Measurements from ENCODE around the gene SBF2.
"Not testable (repeated sequence)": the region's sequence is repeated elsewhere in the genome, so short reads cannot be mapped to it uniquely, and the experiment has no call there.

SBF2 gene

DNA sequence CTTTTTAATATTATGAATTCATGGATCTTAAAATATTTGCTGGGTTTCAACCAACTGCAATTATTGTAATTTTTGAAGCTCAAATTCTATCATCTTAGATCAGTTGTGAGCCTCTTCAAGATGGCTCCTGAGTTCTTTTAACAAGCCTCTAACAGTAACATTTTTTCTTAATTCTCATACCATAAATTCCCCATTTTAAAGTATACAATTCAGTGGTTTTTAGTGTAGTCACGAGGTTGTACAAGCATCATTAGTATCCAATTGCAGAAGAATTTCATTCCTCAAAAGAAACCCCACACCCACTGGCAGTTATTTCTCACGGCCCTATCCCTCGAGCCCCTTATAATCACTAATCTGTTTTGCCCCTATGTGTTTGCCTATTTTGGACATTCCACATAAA lies 270.8 kb downstream of the SBF2 start:
- no peak for DNase-seq

DNA sequence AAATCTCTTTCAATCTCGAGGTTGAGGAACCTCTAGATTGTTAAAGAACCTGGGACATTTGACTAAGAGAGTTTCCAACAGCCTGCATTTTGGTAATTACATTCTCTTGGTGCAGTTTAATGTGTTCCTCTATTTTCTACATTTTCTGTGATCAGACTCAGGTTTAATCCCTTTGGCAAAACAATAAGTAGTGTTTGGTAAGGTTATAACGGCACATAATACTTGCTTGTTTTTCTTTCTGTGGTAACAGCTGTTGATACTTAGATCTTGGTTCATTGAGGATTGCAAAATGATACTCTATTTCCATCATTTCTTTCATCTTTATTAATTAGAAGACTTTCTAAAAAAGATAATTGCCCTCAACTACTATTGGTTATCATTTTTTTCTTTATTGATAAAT lies 271.3 kb downstream of the SBF2 start:
- no peak for DNase-seq

DNA sequence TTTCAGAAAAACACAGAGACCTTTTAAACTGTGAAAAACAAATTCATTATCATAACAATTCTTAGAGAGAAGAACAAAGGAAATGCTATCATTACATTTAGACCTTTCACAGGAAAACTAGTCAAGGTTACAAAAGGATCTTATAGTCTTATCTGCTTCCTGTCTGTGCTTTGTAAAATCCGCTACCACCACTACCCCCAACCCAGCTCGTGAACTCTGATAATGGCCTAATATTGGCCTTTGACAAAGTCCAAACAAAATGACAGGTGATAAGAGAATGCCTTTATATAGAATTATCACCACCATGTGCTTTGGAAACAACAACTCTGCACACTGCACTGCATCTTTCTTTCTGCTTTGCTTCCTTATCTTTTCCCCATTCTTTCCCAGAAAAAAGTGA lies 272.5 kb downstream of the SBF2 start:
- no peak for DNase-seq

- peak in 2 of 56 donors; percentile 5 to 6 for DNase-seq
Observed at GRCh38 chr11:10019906-10020682, 273.9 kb downstream of the SBF2 start.

- no peak for DNase-seq
Observed at GRCh38 chr11:10017911-10018310, 276.1 kb downstream of the SBF2 start.

DNA sequence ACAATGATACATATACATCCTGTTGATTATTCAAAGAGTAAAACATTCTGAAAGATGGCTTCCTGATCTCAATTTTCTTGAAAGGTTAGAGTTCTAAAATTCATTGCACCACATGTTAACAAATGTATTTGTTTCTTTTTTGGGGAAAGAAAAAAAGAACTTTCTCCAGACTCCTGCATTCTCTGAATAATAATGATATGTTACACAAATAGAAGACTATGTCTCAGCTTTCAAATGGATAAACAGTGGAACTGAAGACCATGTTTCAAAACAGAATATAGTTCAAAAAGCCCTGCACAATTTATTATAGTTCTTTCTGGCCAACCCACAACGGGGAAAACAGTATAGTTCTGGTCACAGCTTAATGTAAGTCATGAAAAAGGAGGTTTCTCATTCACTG lies 277.0 kb downstream of the SBF2 start:
- DNase-seq, result no peak

- no peak for DNase-seq
Observed at GRCh38 chr11:10012068-10012467, 282.0 kb downstream of the SBF2 start.

GRCh38 chr11:10005955-10006525 lies 288.0 kb downstream of the SBF2 start:
- no peak for DNase-seq

GRCh38 chr11:10004526-10005113 lies 289.4 kb downstream of the SBF2 start:
- DNase-seq, result no peak

GRCh38 chr11:10002221-10002620 lies 291.8 kb downstream of the SBF2 start:
- no peak for DNase-seq

GRCh38 chr11:9992306-9992705 lies 301.7 kb downstream of the SBF2 start:
- no peak for DNase-seq

DNA sequence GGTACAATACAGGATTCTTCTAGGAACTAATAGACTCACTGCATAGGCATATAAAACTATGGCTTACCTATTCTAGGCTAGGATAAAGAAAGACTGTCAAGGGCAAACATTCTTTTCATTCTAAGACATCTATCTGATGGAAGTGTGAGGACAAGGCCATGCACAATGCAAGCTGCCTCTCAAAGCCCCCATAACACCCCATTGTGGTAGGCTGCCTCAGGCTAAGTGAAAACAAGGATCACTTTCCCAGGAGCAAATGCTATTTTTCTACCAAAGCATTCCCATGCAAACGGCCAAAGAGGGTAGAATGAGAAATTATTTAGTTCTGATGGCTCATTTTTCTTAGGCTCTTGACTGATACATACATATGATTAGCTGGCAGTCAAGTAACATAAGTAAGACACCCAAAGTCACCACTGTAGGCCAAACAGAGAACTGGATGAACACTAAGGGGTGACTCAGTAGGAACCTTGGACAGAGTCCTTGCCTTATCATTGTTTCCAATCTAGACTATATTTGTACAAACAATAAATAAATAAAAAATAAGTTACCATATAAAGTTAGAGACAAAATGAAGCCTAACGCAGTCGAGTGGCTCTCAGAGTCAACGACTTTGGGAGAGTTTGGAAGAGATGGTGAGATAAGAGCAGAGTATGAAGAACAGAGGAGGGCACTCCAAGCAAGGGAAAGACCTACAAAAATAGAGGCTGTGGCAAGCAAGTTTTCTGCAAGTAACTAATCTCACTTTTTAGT lies 303.6 kb downstream of the SBF2 start:
- no peak for DNase-seq

- not testable (repeated sequence) for DNase-seq
Observed at GRCh38 chr11:9987303-9987702, 306.7 kb downstream of the SBF2 start.

DNA sequence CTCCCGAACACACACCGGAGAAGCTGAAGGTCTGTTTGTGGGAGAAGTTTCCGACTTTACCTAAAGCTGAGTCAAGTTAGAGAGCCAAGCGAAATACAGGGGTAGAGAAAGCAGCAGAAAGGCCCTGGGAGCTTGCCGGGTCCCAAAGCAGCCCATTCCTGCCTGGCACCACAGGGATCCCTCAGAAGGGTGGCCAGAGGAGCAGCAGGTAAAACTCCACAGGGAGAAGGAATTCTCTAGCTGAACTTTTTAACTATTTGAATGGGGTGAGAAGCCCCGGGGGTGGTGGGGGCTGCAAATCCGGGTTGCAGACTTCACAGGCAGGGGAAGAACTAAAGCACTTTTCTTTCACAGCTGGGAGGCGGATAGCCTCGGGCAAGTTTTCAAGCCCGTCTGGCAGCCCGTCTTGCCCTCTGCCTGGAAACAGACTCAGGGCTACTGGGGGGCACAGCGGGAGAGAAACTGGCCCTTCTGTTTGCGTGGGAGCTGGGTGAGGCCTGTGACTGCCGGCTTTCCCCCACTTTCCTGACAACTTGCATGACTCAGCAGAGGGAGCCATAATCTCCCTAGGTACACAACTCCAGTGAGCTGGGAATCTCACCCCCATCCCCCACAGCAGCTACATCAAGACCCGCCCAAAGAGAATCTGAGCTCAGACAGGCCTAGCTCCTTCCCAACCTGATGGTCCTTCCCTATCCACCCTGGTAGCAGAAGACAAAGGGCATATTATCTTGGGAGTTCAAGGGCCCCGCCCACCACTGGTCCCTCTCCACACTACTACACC lies 311.0 kb downstream of the SBF2 start:
- peak in 23 of 56 donors; percentile 3 to 45 (median 15) for DNase-seq

DNA sequence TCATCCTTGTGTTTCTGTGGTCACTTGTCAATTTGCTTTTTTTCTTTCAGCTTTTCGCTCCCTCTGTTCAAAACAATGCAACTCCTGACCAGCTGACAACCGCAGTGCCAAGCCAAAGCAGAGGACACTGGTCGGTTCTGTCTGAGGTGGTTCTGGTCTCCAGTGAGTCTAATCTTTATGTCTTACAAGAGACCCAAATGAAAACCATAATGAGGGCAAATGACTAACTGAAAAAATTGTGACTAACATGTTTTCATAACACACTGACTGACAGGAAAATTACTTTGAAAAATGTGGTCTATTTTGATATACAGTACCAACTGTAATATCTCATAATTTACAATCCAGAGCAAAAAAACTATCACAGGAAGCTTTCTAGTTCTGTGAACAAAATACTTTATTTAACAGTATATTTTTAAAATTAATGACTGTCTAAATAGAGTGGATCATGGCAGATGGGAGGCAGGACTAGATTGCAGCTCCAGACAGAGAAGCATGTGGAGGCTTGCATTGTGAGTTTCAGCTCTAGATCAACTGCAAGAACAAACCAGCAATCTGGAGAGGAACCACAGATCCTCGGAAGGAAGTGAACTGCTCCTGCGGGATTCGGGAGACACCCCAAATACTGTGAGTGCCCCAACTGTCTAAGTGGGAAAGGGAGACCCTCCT lies 311.8 kb downstream of the SBF2 start:
- peak in 16 of 56 donors; percentile 2 to 37 (median 8) for DNase-seq

DNA sequence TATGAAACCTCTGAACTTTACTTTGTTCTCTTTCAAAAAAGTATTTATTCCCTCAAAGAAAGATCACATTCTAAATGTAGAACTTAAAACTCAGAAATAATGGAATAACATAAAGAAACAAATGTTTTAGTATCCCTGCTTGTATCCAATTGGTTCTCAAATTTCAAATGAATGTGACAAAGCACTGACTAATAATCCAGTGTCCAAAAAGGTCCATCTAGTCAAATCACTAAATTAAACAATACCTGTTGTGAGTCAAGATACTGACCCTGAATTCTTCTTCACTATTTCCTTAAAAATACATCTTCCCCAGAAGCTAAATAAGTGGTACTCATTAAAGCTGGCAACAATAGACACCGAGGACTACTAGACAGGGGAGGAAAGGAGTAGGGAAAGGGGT lies 313.1 kb downstream of the SBF2 start:
- DNase-seq, result no peak

DNA sequence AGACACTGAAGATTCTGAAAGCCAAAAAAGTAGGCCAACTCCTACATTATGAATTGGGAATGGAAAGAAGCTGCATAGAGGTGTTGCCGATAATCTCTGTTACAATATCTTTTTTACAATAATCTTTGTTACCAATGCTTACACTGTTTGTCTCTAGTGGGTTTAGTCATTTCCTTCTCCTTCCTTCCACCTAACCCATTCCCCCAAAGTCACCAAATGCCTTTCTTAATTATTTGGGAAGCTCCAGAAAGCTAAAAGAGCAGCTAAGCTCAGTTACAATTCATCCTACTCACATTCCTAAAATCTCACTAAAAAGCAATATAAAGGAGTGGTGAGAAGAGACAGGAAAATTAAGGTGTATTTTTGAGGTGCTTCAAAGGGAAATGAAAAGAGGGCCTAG lies 316.5 kb downstream of the SBF2 start:
- DNase-seq, result no peak

GRCh38 chr11:9974375-9974774 lies 319.6 kb downstream of the SBF2 start:
- DNase-seq, result no peak

DNA sequence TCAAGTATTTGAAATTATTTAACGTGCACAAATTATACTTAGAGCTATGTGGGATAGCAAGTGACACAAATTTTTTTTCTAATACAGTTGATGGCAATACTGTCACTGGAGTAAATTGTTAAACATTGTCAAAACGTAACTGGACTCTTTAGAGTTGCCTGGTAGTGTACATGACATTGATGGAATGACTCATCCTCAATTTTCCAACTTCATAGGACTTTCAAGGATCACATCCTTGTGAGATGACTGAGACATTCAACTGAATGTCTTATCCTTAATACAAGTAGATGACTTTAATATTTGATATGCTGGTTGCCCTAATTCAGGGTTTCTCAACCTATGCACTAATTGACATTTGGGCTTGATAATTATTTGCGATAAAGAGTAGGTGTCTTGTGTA lies 320.1 kb downstream of the SBF2 start:
- DNase-seq, result no peak

DNA sequence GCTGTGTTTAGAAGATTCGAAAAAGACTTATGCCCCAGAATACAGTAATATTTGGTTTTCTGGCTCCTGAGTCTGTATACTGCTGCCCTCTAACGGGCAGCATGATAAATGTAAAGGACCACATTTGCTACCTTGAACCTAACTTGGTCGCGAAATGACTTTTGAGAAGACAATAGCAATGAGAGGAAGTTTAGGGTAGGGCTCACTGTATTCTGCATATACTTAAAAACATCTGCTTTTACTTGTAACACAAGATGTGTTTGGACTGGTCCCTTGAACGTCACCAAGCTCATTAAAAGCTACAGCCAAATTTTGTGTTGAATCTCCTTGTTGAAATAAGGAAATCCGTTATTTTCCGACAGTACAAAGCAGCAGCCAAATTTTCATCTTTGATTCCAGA lies 321.0 kb downstream of the SBF2 start:
- DNase-seq, result peak in 1 of 56 donors; percentile 1

DNA sequence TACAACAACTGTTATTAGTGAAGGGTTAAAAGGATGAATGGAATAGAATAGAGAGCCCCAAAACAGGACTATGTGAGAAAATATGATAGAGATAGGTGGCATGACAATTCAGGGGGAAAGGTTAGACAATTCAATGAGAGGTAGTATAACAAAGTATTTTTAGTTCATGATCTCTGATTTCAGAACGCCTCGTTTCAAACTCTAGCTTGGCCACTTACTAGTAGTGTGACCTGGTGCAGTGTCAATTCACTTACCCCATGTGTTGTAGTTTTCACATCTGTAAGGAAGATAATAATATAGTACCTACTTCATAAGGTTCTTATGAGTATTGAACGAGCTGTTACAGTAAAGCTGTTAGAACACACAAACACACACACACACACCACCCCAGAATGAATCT lies 322.1 kb downstream of the SBF2 start:
- DNase-seq, result no peak

Measured in nucleus accumbens (tissue), 56 donors.